ENCODE measurements around the gene SIGLEC6.

DNA sequence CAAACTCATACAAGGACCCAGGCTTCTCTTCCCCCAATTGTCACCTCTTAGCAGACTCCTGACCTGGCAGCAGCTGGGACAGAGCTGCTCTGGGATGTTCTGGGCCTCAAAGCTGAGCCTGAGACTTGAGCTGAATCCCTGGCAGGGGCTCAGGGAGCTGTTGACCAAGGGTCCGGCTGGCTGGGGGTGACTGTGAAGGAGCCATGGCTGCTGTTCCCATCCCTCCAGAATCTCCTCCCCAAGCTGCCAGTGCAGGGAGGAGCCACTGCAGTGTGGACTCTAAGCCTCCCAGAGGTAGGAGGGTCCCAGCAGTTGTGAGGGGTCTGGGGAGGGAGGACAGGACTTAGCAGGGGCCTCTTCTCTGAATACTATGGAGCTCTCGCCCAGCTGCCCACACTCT, 2.2 kb downstream of the SIGLEC6 start:
- TF ChIP-seq, protein P1, sequence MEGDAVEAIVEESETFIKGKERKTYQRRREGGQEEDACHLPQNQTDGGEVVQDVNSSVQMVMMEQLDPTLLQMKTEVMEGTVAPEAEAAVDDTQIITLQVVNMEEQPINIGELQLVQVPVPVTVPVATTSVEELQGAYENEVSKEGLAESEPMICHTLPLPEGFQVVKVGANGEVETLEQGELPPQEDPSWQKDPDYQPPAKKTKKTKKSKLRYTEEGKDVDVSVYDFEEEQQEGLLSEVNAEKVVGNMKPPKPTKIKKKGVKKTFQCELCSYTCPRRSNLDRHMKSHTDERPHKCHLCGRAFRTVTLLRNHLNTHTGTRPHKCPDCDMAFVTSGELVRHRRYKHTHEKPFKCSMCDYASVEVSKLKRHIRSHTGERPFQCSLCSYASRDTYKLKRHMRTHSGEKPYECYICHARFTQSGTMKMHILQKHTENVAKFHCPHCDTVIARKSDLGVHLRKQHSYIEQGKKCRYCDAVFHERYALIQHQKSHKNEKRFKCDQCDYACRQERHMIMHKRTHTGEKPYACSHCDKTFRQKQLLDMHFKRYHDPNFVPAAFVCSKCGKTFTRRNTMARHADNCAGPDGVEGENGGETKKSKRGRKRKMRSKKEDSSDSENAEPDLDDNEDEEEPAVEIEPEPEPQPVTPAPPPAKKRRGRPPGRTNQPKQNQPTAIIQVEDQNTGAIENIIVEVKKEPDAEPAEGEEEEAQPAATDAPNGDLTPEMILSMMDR (IDR thresholded peaks at IDR 0.05) = no peak
- TF ChIP-seq POLR2AphosphoS5 (IDR thresholded peaks at IDR 0.05) = no peak
- no peak for TF ChIP-seq POLR2A (IDR thresholded peaks at IDR 0.05)
- TF ChIP-seq EP300 (IDR thresholded peaks at IDR 0.05; ENCODE audit: low read depth) = no peak

Data from transverse colon (tissue), 4 donors.